K562 (cell line): ENCODE measurements around the gene CCL2. TPM values are rescaled to one million over a fixed set of nuclear protein-coding genes. Genes with fewer than 3 reads are reported as not detected.

ENCODE experiments used
- ZBTB40 ChIP-seq, 2 experiments: fragments of 450-650 bp in 1 of 2; sonication (generic) in 1 of 2; formaldehyde crosslinking in 1 of 2; IDR thresholded peaks; 2 replicates each; pipeline versions ENCODE4 v1.7.1 to v1.9.0; 2016 to 2022; ENCODE audit warnings: inconsistent platforms in 1 of 2, mild to moderate bottlenecking in 1 of 2, missing genetic modification reagents in 1 of 2
- polyA plus RNA-seq, 8 experiments: library from polyadenylated mRNA; depleted of rRNA in 4 of 8; stranded (reverse) in 5 of 8; unstranded in 3 of 8; fragments of >200 nt; fragmentation: Nextera tagmentation in 2 of 8; fragmentation: Illumina TruSeq in 1 of 8; extraction: Ambion mirVana in 2 of 8; extraction: Trizol in 1 of 8; gene quantifications; 2 replicates each; pipeline versions ENCODE4 v1.2.1 to v1.2.3, GENCODE V29; 2011 to 2014; ENCODE audit warnings: inconsistent platforms in 1 of 8, missing spikeins in 1 of 8
- total RNA-seq, 7 experiments: library from RNA; depleted of rRNA in 6 of 7; stranded (reverse); fragments of >200 nt in 6 of 7; fragmentation: Illumina TruSeq in 2 of 7; extraction: Trizol in 2 of 7; gene quantifications; 2 replicates each; pipeline versions ENCODE4 v1.2.1 to v1.2.3, GENCODE V29; 2011 to 2021; ENCODE audit warnings: low replicate concordance in 1 of 7

CCL2 gene
- total and polyA plus RNA-seq, 9 of the 15 experiments (the other 6 are each of a cell fraction or from before 2014, with no cell fraction given), result 0.54 to 5.4 (median 0.88) TPM

- TF ChIP-seq ZBTB40 (IDR thresholded peaks at IDR 0.05) (no peak), ZBTB40 (CRISPR knock-in tag; IDR thresholded peaks at IDR 0.05) (no peak)
Observed at GRCh38 chr17:34225046-34225445, 30.0 kb upstream of the CCL2 start (continued).
